ENCODE results near the gene UBR4. TPM values are rescaled to one million over a fixed set of nuclear protein-coding genes. Genes with fewer than 3 reads are reported as not detected.
"Not testable (repeated sequence)": the region's sequence is repeated elsewhere in the genome, so short reads cannot be mapped to it uniquely, and the experiment has no call there.

The UBR4 gene
- total RNA-seq, result 222 TPM

- peak within 1 kb of the TSS; percentile 67 to 75 for H3K4me3 ChIP-seq
- H3K9me3 ChIP-seq, result no peaks in the 10 kb centered on the region
- peaks cover 0 to 9% of the 10 kb centered on the region in 2 donors for H3K36me3 ChIP-seq
- no peaks in the 10 kb centered on the region for H3K27me3 ChIP-seq
- peak within 1 kb of the TSS; percentile 90 to 95 for H3K27ac ChIP-seq
- TF ChIP-seq, protein P1, sequence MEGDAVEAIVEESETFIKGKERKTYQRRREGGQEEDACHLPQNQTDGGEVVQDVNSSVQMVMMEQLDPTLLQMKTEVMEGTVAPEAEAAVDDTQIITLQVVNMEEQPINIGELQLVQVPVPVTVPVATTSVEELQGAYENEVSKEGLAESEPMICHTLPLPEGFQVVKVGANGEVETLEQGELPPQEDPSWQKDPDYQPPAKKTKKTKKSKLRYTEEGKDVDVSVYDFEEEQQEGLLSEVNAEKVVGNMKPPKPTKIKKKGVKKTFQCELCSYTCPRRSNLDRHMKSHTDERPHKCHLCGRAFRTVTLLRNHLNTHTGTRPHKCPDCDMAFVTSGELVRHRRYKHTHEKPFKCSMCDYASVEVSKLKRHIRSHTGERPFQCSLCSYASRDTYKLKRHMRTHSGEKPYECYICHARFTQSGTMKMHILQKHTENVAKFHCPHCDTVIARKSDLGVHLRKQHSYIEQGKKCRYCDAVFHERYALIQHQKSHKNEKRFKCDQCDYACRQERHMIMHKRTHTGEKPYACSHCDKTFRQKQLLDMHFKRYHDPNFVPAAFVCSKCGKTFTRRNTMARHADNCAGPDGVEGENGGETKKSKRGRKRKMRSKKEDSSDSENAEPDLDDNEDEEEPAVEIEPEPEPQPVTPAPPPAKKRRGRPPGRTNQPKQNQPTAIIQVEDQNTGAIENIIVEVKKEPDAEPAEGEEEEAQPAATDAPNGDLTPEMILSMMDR (IDR thresholded peaks at IDR 0.05), result peak in 1 of 3 experiments; percentile 8
- peak; percentile 57 to 96 for DNase-seq (ENCODE audit: low spot score in 2 of 2)
- intact Hi-C loops (cut with DNase I), result loop anchor here (5.0 to 10.0 kb wide), 3 partner anchors 32 to 308 kb away; partner anchors contain the start of genes ALDH4A1 and CAPZB
- H3K4me1 ChIP-seq, result peaks cover 6 to 29% of the 10 kb centered on the region in 2 donors
These were observed at the start of gene UBR4 for GRCh38 chr1:19209990-19210771. Gene UBR4 (minus strand): TSS chr1:19210266. CDS start chr1:19210248, 18 bp downstream.

DNA sequence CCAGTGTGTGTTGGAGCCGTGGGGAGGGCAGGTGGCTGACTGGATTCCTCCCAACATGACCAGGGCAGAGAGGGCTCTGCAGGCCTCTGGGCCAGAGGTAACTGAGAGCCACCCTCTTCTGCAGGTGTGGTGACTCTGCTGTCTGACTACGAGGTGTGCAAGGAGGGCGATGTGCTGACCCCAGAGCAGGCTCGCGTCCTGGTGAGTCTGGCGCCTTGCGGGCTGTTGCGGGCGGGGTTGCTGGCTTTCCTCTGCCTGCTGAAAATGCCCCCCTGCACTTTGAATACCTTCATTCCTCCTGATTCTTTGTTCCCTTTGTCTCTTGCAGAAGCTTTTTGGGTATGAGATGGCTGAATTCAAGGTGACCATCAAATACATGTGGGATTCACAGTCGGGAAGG lies 48.3 kb upstream of the UBR4 start:
- Histone ChIP-seq H3K27me3 (no peaks in the 10 kb centered on the region), H3K9me3 (no peaks in the 10 kb centered on the region), H3K4me1 (no peaks in the 10 kb centered on the region), H3K4me3 (no peak overlapping the region), H3K36me3 (peaks cover 36 to 54% of the 10 kb centered on the region in 2 donors), H3K27ac (no peak overlapping the region)
- no peak for DNase-seq (ENCODE audit: low spot score in 2 of 2)
- TF ChIP-seq, protein P1 (IDR thresholded peaks at IDR 0.05), result no peak
- intact Hi-C loops (cut with DNase I), result no loop called here

GRCh38 chr1:19257178-19257914 lies 47.3 kb upstream of the UBR4 start:
- intact Hi-C loops (cut with DNase I), result no loop called here
- Histone ChIP-seq H3K4me3 (no peak overlapping the region), H3K27ac (no peak overlapping the region), H3K4me1 (peaks cover 3 to 10% of the 10 kb centered on the region in 2 donors), H3K9me3 (no peaks in the 10 kb centered on the region), H3K36me3 (peaks cover 36 to 54% of the 10 kb centered on the region in 2 donors), H3K27me3 (no peaks in the 10 kb centered on the region)
- TF ChIP-seq, protein P1 (IDR thresholded peaks at IDR 0.05), result no peak
- DNase-seq (ENCODE audit: low spot score in 2 of 2), result no peak

DNA sequence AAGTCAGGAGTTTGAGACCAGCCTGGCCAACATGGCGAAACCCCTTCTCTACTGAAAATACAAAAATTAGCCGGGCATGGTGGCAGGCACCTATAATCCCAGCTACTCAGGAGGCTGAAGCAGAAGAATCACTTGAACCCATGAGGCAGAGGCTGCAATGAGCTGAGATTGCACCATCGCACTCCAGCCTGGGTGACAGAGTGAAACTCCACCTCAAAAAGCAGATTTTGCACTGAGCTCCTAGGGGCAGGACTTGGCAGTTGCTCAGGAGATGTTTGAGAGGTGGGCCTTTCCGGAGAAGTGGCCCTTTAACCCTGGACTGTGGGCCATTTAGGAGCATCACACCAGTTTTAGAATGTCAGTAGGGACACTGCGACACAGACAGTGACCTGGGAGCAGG lies 46.2 kb upstream of the UBR4 start:
- intact Hi-C loops (cut with DNase I); DNase-seq (ENCODE audit: low spot score in 2 of 2); H3K9me3 ChIP-seq; H3K27ac ChIP-seq; H3K4me3 ChIP-seq; H3K27me3 ChIP-seq: not testable (repeated sequence)
- H3K36me3 ChIP-seq, result peaks cover 36 to 54% of the 10 kb centered on the region in 2 donors
- H3K4me1 ChIP-seq, result peaks cover 9 to 13% of the 10 kb centered on the region in 2 donors

DNA sequence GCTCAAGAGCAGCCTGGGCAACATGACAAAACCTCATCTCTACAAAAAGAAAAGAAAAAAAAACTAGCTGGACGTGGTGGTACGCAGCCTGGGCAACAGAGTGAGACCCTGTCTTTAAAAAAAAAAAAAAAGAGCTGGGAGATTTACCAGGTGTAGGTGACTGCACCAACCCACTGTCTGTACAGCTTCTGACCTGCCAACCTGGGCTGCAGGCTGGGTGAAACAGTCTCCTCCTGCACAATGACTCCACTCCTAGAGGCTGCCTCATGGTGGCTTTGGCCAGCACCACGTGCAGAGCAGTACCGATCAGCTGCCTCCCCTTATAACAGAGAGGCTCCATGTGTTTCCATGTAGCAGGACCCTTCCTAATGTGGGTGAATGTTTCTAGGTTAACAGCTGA lies 45.2 kb upstream of the UBR4 start:
- no peaks in the 10 kb centered on the region for H3K9me3 ChIP-seq
- no peak overlapping the region for H3K4me3 ChIP-seq
- peaks cover 32 to 50% of the 10 kb centered on the region in 2 donors for H3K36me3 ChIP-seq
- no peak overlapping the region for H3K27ac ChIP-seq
- TF ChIP-seq, protein P1 (IDR thresholded peaks at IDR 0.05), result no peak
- no peaks in the 10 kb centered on the region for H3K27me3 ChIP-seq
- intact Hi-C loops (cut with DNase I), result no loop called here
- DNase-seq (ENCODE audit: low spot score in 2 of 2), result no peak
- H3K4me1 ChIP-seq, result peaks cover 9 to 18% of the 10 kb centered on the region in 2 donors

DNA sequence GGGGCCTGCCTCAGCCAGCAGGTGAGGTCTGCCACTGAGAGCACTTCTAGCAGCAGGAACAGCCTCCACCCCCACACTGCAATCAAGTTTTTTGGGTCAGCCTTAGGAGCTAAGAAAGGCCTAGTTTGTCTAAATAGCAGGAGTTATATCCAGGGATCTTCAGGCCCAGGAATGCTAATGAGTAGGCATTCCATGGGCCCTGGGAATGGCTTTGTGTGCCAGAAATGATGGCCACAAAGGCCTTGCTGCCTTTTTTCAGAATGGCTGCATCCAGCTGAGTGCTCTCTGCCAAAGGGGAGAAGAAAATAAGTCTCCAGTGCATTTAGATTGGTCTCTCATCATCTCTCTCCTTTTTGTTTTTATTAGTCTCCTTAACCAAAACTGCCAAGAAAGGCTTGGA lies 44.4 kb upstream of the UBR4 start:
- no peaks in the 10 kb centered on the region for H3K27me3 ChIP-seq
- H3K4me1 ChIP-seq, result peaks cover 9 to 26% of the 10 kb centered on the region in 2 donors
- no peak for DNase-seq (ENCODE audit: low spot score in 2 of 2)
- no peak overlapping the region for H3K4me3 ChIP-seq
- peaks cover 23 to 41% of the 10 kb centered on the region in 2 donors for H3K36me3 ChIP-seq
- intact Hi-C loops (cut with DNase I), result loop anchor here (5.0 kb wide), 1 partner anchor 398 kb away; no protein-coding TSS in a partner anchor
- TF ChIP-seq, protein P1 (IDR thresholded peaks at IDR 0.05), result no peak
- no peaks in the 10 kb centered on the region for H3K9me3 ChIP-seq
- H3K27ac ChIP-seq, result no peak overlapping the region

All from ascending aorta (tissue), 2 donors.